T-helper 1 cell (primary cell): ENCODE data around the gene WIPF1.
"Not testable (repeated sequence)": the region's sequence is repeated elsewhere in the genome, so short reads cannot be mapped to it uniquely, and the experiment has no call there.

Experiments
- DNase-seq, 5 donors: peaks; one replicate each; pipeline ENCODE4 v3.0.0-alpha.2; 2012 to 2020

The WIPF1 gene

GRCh38 chr2:174570318-174570958 lies 27.2 kb downstream of the WIPF1 start:
- no peak for DNase-seq

GRCh38 chr2:174569678-174570077 lies 27.9 kb downstream of the WIPF1 start:
- DNase-seq = no peak

GRCh38 chr2:174568425-174568824 lies 29.2 kb downstream of the WIPF1 start:
- peak in 1 of 5 donors; percentile 60 for DNase-seq

GRCh38 chr2:174566871-174567270 lies 30.7 kb downstream of the WIPF1 start:
- no peak for DNase-seq

GRCh38 chr2:174563530-174564282 lies 33.9 kb downstream of the WIPF1 start:
- DNase-seq = no peak

- no peak for DNase-seq
Measured at GRCh38 chr2:174561972-174562370, 35.6 kb downstream of the WIPF1 start.

- no peak for DNase-seq
Measured at GRCh38 chr2:174561283-174561971, 36.2 kb downstream of the WIPF1 start.

GRCh38 chr2:174560737-174561136 lies 36.9 kb downstream of the WIPF1 start:
- no peak for DNase-seq

GRCh38 chr2:174555998-174556397 lies 41.6 kb downstream of the WIPF1 start:
- no peak for DNase-seq

GRCh38 chr2:174554529-174555150 lies 43.0 kb downstream of the WIPF1 start:
- no peak for DNase-seq

GRCh38 chr2:174553811-174554493 lies 43.7 kb downstream of the WIPF1 start:
- DNase-seq = peak in 1 of 5 donors; percentile 25

GRCh38 chr2:174552880-174553279 lies 44.7 kb downstream of the WIPF1 start:
- no peak for DNase-seq

GRCh38 chr2:174551697-174552096 lies 45.9 kb downstream of the WIPF1 start:
- no peak for DNase-seq

- not testable (repeated sequence) for DNase-seq
Measured at GRCh38 chr2:174548646-174549045, 49.0 kb downstream of the WIPF1 start.

- not testable (repeated sequence) for DNase-seq
Measured at GRCh38 chr2:174548021-174548420, 49.6 kb downstream of the WIPF1 start.

- DNase-seq = peak in 3 of 5 donors; percentile 10 to 56 (median 18)
Measured at GRCh38 chr2:174546519-174547506, 50.8 kb downstream of the WIPF1 start.

GRCh38 chr2:174545240-174545639 lies 52.4 kb downstream of the WIPF1 start:
- no peak for DNase-seq

GRCh38 chr2:174544802-174545201 lies 52.8 kb downstream of the WIPF1 start:
- no peak for DNase-seq

- no peak for DNase-seq
Measured at GRCh38 chr2:174544156-174544555, 53.4 kb downstream of the WIPF1 start.

GRCh38 chr2:174540893-174541292 lies 56.7 kb downstream of the WIPF1 start:
- no peak for DNase-seq
